Upper lobe of right lung (tissue), 1 donor: Measurements from ENCODE around the gene COL4A1. TPM values are rescaled to one million over a fixed set of nuclear protein-coding genes. Genes with fewer than 3 reads are reported as not detected.

Source experiments
- ATAC-seq: fragments of 200-7000 bp; cut with Tn5 transposase; one replicate; pipeline ENCODE4 v1.9.1; 2020; ENCODE audit warnings: mild to moderate bottlenecking, moderate library complexity
- DNase-seq: peaks from one replicate; pipeline ENCODE4 v3.0.0-alpha.2; 2020
- H3K27ac ChIP-seq: fragments of 200-600 bp; one replicate; pipeline ENCODE4 v1.8.0; 2022
- H3K27me3 ChIP-seq: fragments of 200-600 bp; one replicate; pipeline ENCODE4 v1.8.0; 2022; ENCODE audit warnings: mild to moderate bottlenecking
- H3K36me3 ChIP-seq: fragments of 200-600 bp; one replicate; pipeline ENCODE4 v1.8.0; 2022
- H3K4me1 ChIP-seq: fragments of 200-600 bp; one replicate; pipeline ENCODE4 v1.8.0; 2022
- H3K4me3 ChIP-seq: fragments of 200-600 bp; one replicate; pipeline ENCODE4 v1.8.0; 2022; ENCODE audit warnings: mild to moderate bottlenecking
- H3K9me3 ChIP-seq: fragments of 200-600 bp; one replicate; pipeline ENCODE4 v1.8.0; 2022
- CTCF ChIP-seq: fragments of 200-600 bp; IDR thresholded peaks from one replicate; pipeline ENCODE4 v1.8.0; 2022; ENCODE audit warnings: antibody characterized with exemption
- intact Hi-C: fragments of 100-400 bp; cut with DNase I; formaldehyde crosslinking; loops from one replicate; pipeline ENCODE4 v1.11.0; 2022
- total RNA-seq: library from RNA; stranded (reverse); fragmentation: NEBNext Ultra II Directional; extraction: Animal tissue kit (Norgen Biotek cat#: 25700); gene quantifications from one replicate; pipeline ENCODE4 v1.2.1, GENCODE V29; 2021
- donor health status: DM: no; HTN: yes; CAD: no; lungs with severe emphysema.

COL4A1 gene
- total RNA-seq, 1 donor from 2014 or later, result 242 TPM

GRCh38 chr13:110259651-110260050 is 47.3 kb downstream of the COL4A1 start:
- Histone ChIP-seq H3K9me3 (no peaks in the 10 kb centered on the region), H3K27me3 (no peaks in the 10 kb centered on the region), H3K4me3 (no peak overlapping the region), H3K27ac (no peak overlapping the region), H3K36me3 (no peaks in the 10 kb centered on the region), H3K4me1 (peaks cover 28% of the 10 kb centered on the region)
- intact Hi-C loops, result no loop called here
- TF ChIP-seq CTCF, result no peak
- DNase-seq (no peak), ATAC-seq (no peak)

GRCh38 chr13:110258876-110259631 is 47.9 kb downstream of the COL4A1 start:
- DNase-seq, result no peak
- Histone ChIP-seq H3K9me3 (no peaks in the 10 kb centered on the region), H3K36me3 (no peaks in the 10 kb centered on the region), H3K4me3 (no peak overlapping the region), H3K27me3 (no peaks in the 10 kb centered on the region), H3K4me1 (peaks cover 23% of the 10 kb centered on the region), H3K27ac (no peak overlapping the region)
- ATAC-seq, result no peak
- intact Hi-C loops, result no loop called here
- no peak for TF ChIP-seq CTCF

DNA sequence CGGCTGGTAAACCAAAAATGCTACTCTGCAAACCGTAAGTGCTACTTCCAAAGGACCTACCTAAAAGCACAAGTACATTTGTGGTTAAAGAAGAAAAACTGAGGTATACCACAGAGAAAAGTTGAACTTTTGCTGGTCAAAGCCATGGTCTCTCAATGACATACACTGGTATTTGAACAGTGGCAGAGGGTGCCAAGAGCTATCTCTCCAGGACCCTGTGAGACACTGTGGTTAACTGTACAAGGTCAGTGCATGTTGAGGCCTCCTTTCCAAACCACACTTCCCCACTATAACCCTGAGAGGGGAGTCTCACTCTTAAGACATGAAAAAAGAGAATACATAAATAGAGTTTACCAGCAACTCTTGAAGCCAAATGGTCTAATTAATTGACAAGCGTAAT is 49.5 kb downstream of the COL4A1 start:
- ATAC-seq, result no peak
- H3K4me3 ChIP-seq, result no peak overlapping the region
- DNase-seq, result no peak
- intact Hi-C loops, result no loop called here
- H3K27ac ChIP-seq, result no peak overlapping the region
- H3K9me3 ChIP-seq, result no peaks in the 10 kb centered on the region
- TF ChIP-seq CTCF, result no peak
- H3K4me1 ChIP-seq, result peaks cover 18% of the 10 kb centered on the region
- H3K36me3 ChIP-seq, result no peaks in the 10 kb centered on the region
- no peaks in the 10 kb centered on the region for H3K27me3 ChIP-seq

DNA sequence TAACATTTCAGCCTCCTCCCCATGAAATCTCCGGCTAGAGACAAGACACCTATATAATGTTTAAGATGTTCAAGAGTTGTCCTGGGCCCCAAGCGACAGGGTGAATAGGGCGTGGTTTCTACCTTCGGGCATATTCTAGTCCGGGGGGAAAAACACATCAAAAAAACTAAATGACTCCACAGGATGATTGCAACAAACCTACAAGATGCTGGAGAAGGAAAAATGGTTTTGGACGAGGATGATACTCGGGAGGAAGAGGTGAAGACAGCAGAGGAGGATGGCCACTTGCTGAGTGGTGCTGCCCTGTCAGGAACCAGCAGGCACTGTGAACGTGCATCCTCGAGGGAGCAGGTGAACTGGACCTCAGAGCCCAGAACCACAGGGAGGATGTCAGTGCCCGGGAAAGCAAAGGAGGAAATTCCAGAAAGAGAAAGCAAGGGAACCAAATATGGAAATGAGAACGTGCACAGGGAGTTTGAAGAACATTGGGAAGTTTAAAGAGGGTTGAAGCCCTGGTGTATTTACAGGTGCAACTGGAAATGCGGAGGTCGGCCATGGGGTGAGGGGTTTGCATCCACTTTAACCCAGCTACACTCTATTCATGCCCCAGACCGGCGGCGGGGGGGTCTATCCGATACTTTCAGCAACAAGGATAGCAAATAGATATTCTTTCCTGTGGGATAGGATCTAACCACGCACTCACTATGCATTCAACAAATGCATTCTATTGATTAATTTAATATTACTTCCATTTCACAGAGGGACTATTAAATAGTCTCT is 50.6 kb downstream of the COL4A1 start:
- H3K4me3 ChIP-seq, result no peak overlapping the region

More for the DNA sequence above, 50.6 kb downstream of the COL4A1 start:
- no peaks in the 10 kb centered on the region for H3K36me3 ChIP-seq
- H3K4me1 ChIP-seq, result peaks cover 9% of the 10 kb centered on the region
- no peak for ATAC-seq
- H3K27ac ChIP-seq, result no peak overlapping the region
- DNase-seq, result no peak
- TF ChIP-seq CTCF, result no peak
- no peaks in the 10 kb centered on the region for H3K9me3 ChIP-seq
- H3K27me3 ChIP-seq, result no peaks in the 10 kb centered on the region
- intact Hi-C loops, result no loop called here
